Transverse colon (tissue), 3 donors: ENCODE measurements around the gene MACF1.

Experiments used
- POLR2A ChIP-seq: fragments of 450-650 bp; IDR thresholded peaks from one replicate; pipeline ENCODE4 v1.6.1; 2016; ENCODE audit warnings: antibody characterized with exemption, mild to moderate bottlenecking, moderate library complexity
- TF ChIP-seq, protein P1 (sequence below), 5 experiments: fragments of 200-600 bp in 3 of 5; fragments of 450-650 bp in 2 of 5; sonication (generic) in 3 of 5; IDR thresholded peaks; 1 replicate in 2 of 5; 2 replicates in 3 of 5; pipeline ENCODE4 v1.5.1; 2016 to 2017; ENCODE audit warnings: antibody characterized with exemption in 5 of 5, inconsistent platforms in 3 of 5, mild to moderate bottlenecking in 2 of 5, moderate library complexity in 1 of 5

DNA sequence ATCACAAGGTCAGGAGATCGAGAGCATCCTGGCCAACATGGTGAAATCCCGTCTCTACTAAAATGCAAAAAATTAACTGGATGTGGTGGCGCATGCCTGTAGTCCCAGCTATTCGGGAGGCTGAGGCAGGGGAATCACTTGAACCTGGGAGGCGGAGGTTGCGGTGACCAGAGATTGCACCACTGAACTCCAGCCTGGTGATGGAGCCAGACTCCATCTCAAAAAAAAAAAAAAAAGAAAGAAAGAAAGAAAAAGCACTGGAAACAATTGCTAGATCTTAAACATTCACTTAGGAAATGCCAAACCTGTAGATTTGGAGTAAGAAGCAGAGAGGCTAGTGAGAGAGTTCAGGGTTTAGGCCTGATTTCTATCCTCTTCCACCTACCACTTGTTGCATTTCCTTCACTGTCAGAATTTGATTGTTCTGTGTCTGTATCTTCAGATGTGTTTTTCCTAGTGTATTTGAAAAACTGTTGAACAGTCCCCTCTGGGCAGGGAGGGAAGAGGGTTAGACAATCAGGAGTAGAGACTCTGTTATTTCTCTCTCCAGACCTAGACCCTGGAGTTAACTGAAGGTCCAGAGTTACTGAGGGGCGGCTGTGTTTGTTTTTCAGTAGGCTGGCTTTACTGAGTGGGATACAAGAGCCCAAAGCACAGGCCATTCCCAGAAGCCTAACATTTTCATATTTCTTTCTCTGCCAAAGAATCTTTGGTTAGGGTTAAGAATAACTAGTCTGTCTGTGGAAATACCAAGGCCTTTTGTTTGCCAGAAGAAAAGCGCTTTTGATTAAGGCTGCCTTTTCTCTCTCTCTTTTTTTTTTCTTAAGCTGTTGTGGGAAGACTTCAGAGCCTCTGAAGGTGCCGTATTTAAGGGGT, 31.1 kb upstream of the MACF1 start:
- TF ChIP-seq, protein P1, sequence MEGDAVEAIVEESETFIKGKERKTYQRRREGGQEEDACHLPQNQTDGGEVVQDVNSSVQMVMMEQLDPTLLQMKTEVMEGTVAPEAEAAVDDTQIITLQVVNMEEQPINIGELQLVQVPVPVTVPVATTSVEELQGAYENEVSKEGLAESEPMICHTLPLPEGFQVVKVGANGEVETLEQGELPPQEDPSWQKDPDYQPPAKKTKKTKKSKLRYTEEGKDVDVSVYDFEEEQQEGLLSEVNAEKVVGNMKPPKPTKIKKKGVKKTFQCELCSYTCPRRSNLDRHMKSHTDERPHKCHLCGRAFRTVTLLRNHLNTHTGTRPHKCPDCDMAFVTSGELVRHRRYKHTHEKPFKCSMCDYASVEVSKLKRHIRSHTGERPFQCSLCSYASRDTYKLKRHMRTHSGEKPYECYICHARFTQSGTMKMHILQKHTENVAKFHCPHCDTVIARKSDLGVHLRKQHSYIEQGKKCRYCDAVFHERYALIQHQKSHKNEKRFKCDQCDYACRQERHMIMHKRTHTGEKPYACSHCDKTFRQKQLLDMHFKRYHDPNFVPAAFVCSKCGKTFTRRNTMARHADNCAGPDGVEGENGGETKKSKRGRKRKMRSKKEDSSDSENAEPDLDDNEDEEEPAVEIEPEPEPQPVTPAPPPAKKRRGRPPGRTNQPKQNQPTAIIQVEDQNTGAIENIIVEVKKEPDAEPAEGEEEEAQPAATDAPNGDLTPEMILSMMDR (IDR thresholded peaks at IDR 0.05): no peak
- TF ChIP-seq POLR2A: no peak
